Endothelial cell of umbilical vein (primary cell): ENCODE data around the gene CACNA1E. TPM values are rescaled to one million over a fixed set of nuclear protein-coding genes. Genes with fewer than 3 reads are reported as not detected.

Experiments used
- BruUV-seq: library from RNA; stranded (reverse); fragments of 400-500 nt; replicated peaks from 2 replicates; lab custom pipeline; 2021; lab: Mats Ljungman, UMichigan
- CTCF ChIA-PET: fragments of 300-600, 350-600 bp; sonication (Branson Sonifier 250); formaldehyde crosslinking; loops from one replicate; lab custom pipeline; 2021; ENCODE audit warnings: antibody characterized with exemption, inconsistent platforms; lab: Charles Lee
- POLR2A ChIA-PET: fragments of 300-600, 350-600 bp; sonication (Branson Sonifier 250); formaldehyde crosslinking; loops from one replicate; lab custom pipeline; 2021; ENCODE audit warnings: antibody characterized with exemption, inconsistent platforms; lab: Charles Lee
- DNase-seq: peaks from one replicate; pipeline ENCODE4 v3.0.0-alpha.2; 2011; ENCODE audit warnings: low read depth, low spot score
- FAIRE-seq: peaks from 2 replicates; lab custom pipeline; 2011; peaks lifted over from hg19 to GRCh38; lab: Jason Lieb, UNC
- H2AFZ ChIP-seq: 2 replicates; pipeline ENCODE4 v1.6.0; 2012; ENCODE audit warnings: low read depth, low read length, control low read depth, inconsistent platforms
- H3K27ac ChIP-seq: 2 replicates; pipeline ENCODE4 v1.5.1; 2011; ENCODE audit warnings: low read depth, mild to moderate bottlenecking, control low read depth, low read length, moderate library complexity; ENCODE audit not compliant: insufficient read depth
- H3K27me3 ChIP-seq, 2 experiments: 2 replicates each; pipeline versions ENCODE4 v1.6.0 to v1.6.1; 2011; ENCODE audit warnings: low read length in 2 of 2, mixed read lengths in 1 of 2; ENCODE audit not compliant: control insufficient read depth in 2 of 2, insufficient read depth in 2 of 2
- H3K36me3 ChIP-seq, 2 experiments: 2 replicates in 1 of 2; 3 replicates in 1 of 2; pipeline ENCODE4 v1.5.1; 2011; ENCODE audit warnings: low read length in 2 of 2, mild to moderate bottlenecking in 1 of 2, moderate library complexity in 1 of 2; ENCODE audit not compliant: control insufficient read depth in 2 of 2, insufficient read depth in 2 of 2; ENCODE audit errors: extremely low read depth in 1 of 2
- H3K4me1 ChIP-seq: 3 replicates; pipeline ENCODE4 v1.5.1; 2011; ENCODE audit warnings: mild to moderate bottlenecking, low read length; ENCODE audit not compliant: control insufficient read depth, insufficient read depth; ENCODE audit errors: extremely low read depth
- H3K4me2 ChIP-seq: 2 replicates; pipeline ENCODE4 v1.6.1; 2011; ENCODE audit warnings: low read length, control low read depth, mixed read lengths; ENCODE audit not compliant: insufficient read depth
- H3K4me3 ChIP-seq, 3 experiments: fragments of 200-600 bp in 1 of 3; sonication (generic), shearing (Covaris generic) in 1 of 3; replicated peaks in 1 of 3; 2 replicates each; pipeline ENCODE4 v1.5.1; 2011 to 2016; ENCODE audit warnings: control low read depth in 3 of 3, low read length in 3 of 3, mild to moderate bottlenecking in 2 of 3, inconsistent platforms in 1 of 3, low read depth in 1 of 3, moderate library complexity in 1 of 3; ENCODE audit not compliant: insufficient read depth in 1 of 3
- H3K79me2 ChIP-seq: 2 replicates; pipeline ENCODE4 v1.6.0; 2012; ENCODE audit warnings: low read length, inconsistent platforms; ENCODE audit not compliant: control insufficient read depth, insufficient read depth
- H3K9ac ChIP-seq: replicated peaks from 2 replicates; pipeline ENCODE3; 2011; ENCODE audit warnings: low read length, control low read depth; ENCODE audit not compliant: insufficient read depth; ENCODE audit errors: extremely low read depth
- H3K9me1 ChIP-seq: replicated peaks from 3 replicates; pipeline ENCODE4 v1.6.0; 2011; ENCODE audit warnings: mild to moderate bottlenecking, low read length; ENCODE audit not compliant: control insufficient read depth, insufficient read depth; ENCODE audit errors: extremely low read depth
- H3K9me3 ChIP-seq: replicated peaks from 2 replicates; pipeline ENCODE4 v1.5.1; 2012; ENCODE audit warnings: low read length, inconsistent platforms; ENCODE audit not compliant: control insufficient read depth, insufficient read depth
- H4K20me1 ChIP-seq: replicated peaks from 2 replicates; pipeline ENCODE3; 2011; ENCODE audit warnings: mild to moderate bottlenecking, low read length; ENCODE audit not compliant: control insufficient read depth, insufficient read depth; ENCODE audit errors: extremely low read depth
- FOS ChIP-seq: IDR thresholded peaks from 2 replicates; pipeline ENCODE4 v1.6.1; 2011; ENCODE audit warnings: mild to moderate bottlenecking, low read length, moderate library complexity, borderline replicate concordance; ENCODE audit not compliant: insufficient read depth
- GATA2 ChIP-seq: IDR thresholded peaks from 2 replicates; pipeline ENCODE4 v1.7.0; 2011; ENCODE audit warnings: low read depth, mild to moderate bottlenecking, moderate library complexity, mixed read lengths, low read length; ENCODE audit not compliant: insufficient read length, insufficient read depth
- JUN ChIP-seq: IDR thresholded peaks from 2 replicates; pipeline ENCODE4 v1.6.1; 2011; ENCODE audit warnings: borderline replicate concordance, low read depth; ENCODE audit not compliant: insufficient read length, insufficient read depth
- MYC ChIP-seq: IDR thresholded peaks from one replicate; pipeline ENCODE4 v1.6.1; 2011; ENCODE audit warnings: mild to moderate bottlenecking, low read depth, low read length
- POLR2AphosphoS5 ChIP-seq: IDR thresholded peaks from 2 replicates; pipeline ENCODE4 v1.6.1; 2012; ENCODE audit warnings: low read depth, mild to moderate bottlenecking, control low read depth, low read length, moderate library complexity; ENCODE audit not compliant: insufficient read depth
- dilution Hi-C: fragments of 300-500 bp; cut with MboI; formaldehyde crosslinking; loops from one replicate; pipeline ENCODE4 v1.15.0; 2019; ENCODE audit warnings: low sequenced_read_pairs; ENCODE audit not compliant: extremely low pct_ligation_motif_present
- intact Hi-C: fragments of 100-400 bp; cut with micrococcal nuclease; formaldehyde crosslinking; loops from one replicate; pipeline ENCODE4 v1.10.0; 2022
- polyA plus RNA-seq, 4 experiments: library from polyadenylated mRNA; depleted of rRNA in 3 of 4; stranded (reverse) in 3 of 4; unstranded in 1 of 4; fragments of >200 nt; gene quantifications; 2 replicates each; pipeline versions ENCODE4 v1.2.1 to v1.2.3, GENCODE V29; 2011 to 2012; ENCODE audit warnings: missing spikeins in 1 of 4
- total RNA-seq: library from RNA; stranded (reverse); gene quantifications from 2 replicates; pipeline ENCODE4 v1.2.3, GENCODE V29; 2021
- TF ChIP-seq, protein P1 (sequence below), 2 donors: IDR thresholded peaks; 1 replicate in 1 of 2; 2 replicates in 1 of 2; pipeline ENCODE4 v1.5.1; 2011; ENCODE audit warnings: low read length in 2 of 2, mild to moderate bottlenecking in 2 of 2, moderate library complexity in 2 of 2, control low read depth in 1 of 2, inconsistent platforms in 1 of 2, low read depth in 1 of 2; ENCODE audit not compliant: insufficient read depth in 1 of 2; ENCODE audit errors: extremely low read depth in 1 of 2
- TF ChIP-seq, protein P2 (sequence below): IDR thresholded peaks from 2 replicates; pipeline ENCODE4 v1.6.1; 2011; ENCODE audit not compliant: insufficient read depth, insufficient read length

CACNA1E gene
- total and polyA plus RNA-seq, 2 donors (not counting 3 experiments of a cell fraction or from before 2014, with no cell fraction given), result not detected

DNA sequence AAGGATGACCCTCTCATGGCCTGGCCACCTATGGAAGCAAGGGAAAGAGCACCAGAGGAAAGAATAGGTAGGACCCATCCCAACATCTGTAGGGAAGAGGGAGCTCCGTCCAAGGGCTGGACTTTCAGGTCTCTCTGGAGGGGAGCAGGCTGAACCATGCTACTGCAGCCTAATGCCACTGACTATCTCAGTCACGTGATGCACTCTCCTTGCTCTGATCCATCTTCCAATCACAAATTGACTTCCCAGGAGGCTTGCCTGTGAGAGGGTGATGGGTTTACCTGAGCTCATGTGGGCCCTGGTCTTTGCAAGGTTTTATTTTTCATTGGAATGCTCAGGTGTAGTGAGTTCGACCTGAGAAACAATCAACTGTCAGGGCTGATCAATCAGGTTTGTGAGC is 128.8 kb downstream of the CACNA1E start:
- intact Hi-C loops, result no loop called here
- no peaks in the 10 kb centered on the region for H3K36me3 ChIP-seq

More for the DNA sequence above, 128.8 kb downstream of the CACNA1E start:
- H3K9me3 ChIP-seq, result no peaks in the 10 kb centered on the region
- no peak overlapping the region for H3K27ac ChIP-seq
- FAIRE-seq, result no peak
- no peak for DNase-seq
- no peak overlapping the region for H3K9ac ChIP-seq
- POLR2A ChIA-PET, result no interaction called here
- no peaks in the 10 kb centered on the region for H4K20me1 ChIP-seq
- CTCF ChIA-PET, result no interaction called here
- H3K4me3 ChIP-seq, result no peak overlapping the region
- no peaks in the 10 kb centered on the region for H3K9me1 ChIP-seq
- H2AFZ ChIP-seq, result no peak overlapping the region
- H3K79me2 ChIP-seq, result no peaks in the 10 kb centered on the region
- H3K4me1 ChIP-seq, result no peaks in the 10 kb centered on the region
- BruUV-seq, result no TSS peak
- TF ChIP-seq MYC (no peak), POLR2AphosphoS5 (no peak), FOS (no peak), JUN (no peak), GATA2 (no peak)
- TF ChIP-seq, protein P1, sequence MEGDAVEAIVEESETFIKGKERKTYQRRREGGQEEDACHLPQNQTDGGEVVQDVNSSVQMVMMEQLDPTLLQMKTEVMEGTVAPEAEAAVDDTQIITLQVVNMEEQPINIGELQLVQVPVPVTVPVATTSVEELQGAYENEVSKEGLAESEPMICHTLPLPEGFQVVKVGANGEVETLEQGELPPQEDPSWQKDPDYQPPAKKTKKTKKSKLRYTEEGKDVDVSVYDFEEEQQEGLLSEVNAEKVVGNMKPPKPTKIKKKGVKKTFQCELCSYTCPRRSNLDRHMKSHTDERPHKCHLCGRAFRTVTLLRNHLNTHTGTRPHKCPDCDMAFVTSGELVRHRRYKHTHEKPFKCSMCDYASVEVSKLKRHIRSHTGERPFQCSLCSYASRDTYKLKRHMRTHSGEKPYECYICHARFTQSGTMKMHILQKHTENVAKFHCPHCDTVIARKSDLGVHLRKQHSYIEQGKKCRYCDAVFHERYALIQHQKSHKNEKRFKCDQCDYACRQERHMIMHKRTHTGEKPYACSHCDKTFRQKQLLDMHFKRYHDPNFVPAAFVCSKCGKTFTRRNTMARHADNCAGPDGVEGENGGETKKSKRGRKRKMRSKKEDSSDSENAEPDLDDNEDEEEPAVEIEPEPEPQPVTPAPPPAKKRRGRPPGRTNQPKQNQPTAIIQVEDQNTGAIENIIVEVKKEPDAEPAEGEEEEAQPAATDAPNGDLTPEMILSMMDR (IDR thresholded peaks at IDR 0.05; ENCODE audit: extremely low read depth in 1 of 2, insufficient read depth in 1 of 2, low read depth in 1 of 2, low read length in 2 of 2), result no peak
- TF ChIP-seq, protein P2, sequence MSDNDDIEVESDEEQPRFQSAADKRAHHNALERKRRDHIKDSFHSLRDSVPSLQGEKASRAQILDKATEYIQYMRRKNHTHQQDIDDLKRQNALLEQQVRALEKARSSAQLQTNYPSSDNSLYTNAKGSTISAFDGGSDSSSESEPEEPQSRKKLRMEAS, result no peak
- dilution Hi-C loops, result no loop called here
- no peak overlapping the region for H3K4me2 ChIP-seq
- H3K27me3 ChIP-seq, result no peaks in the 10 kb centered on the region
